H1 (cell line): Measurements from ENCODE around the gene PRKCA. TPM values are rescaled to one million over a fixed set of nuclear protein-coding genes. Genes with fewer than 3 reads are reported as not detected.

Experiments
- POU5F1 ChIP-seq: IDR thresholded peaks from 2 replicates; pipeline ENCODE4 v1.6.1; 2011; ENCODE audit warnings: low read depth, mild to moderate bottlenecking, low read length, moderate library complexity
- polyA plus RNA-seq, 7 experiments: library from polyadenylated mRNA; depleted of rRNA in 3 of 7; stranded (reverse) in 5 of 7; unstranded in 2 of 7; fragments of >200 nt in 5 of 7; fragments of 200-250 nt in 2 of 7; gene quantifications; 1 replicate in 5 of 7; 2 replicates in 1 of 7; 4 replicates in 1 of 7; pipeline versions ENCODE4 v1.2.1 to v1.2.3, GENCODE V29; 2011 to 2013; ENCODE audit warnings: missing spikeins in 2 of 7, mixed read lengths in 2 of 7
- total RNA-seq: library from RNA; stranded (reverse); fragmentation: NEBNext Ultra II Directional; extraction: Animal tissue kit (Norgen Biotek cat#: 25700); gene quantifications from 2 replicates; pipeline ENCODE4 v1.2.1, GENCODE V29; 2021

Gene PRKCA
- total and polyA plus RNA-seq, 2 of the 8 experiments (the other 6 are each of a cell fraction or from before 2014, with no cell fraction given), result 5.8 to 17.8 TPM

DNA sequence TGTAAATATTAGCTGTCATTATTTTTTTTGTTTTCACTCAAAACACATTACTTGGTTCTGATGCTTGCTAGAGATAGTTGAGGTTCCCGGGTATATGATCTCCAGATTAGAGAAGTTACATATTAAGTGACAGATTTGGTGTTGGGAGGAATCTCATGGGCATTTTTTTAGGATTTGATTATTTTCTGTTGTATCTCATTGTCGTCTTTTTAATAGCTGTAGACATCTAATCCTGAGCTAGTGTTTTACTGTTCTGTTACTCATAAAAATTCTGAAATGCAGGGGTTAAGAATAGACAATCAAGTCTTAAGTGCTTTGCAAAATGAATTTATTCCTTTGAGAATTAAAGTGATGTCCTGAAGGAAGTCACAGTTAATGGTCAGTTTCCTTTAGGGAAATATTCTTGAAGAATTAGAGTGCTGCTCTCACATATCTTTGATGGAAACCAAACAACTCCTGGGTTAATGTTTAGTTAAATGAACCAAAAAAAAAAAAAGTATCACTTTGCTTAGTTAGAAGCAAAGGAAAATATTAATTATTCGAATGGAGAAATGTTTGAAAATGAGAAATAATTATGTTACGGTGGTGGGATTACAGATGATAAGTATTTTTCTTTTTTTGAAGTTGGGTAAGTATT is 280.8 kb downstream of the PRKCA start (continued):
- TF ChIP-seq POU5F1, result no peak
